MV-4-11 (cell line): ENCODE measurements around the gene MRGPRF.
A peak's percentile ranks its signal among the peaks of the same experiment; 100 is the strongest.

ENCODE experiments used
- DNase-seq: peaks from one replicate; lab custom pipeline; 2025; lab: John Stamatoyannopoulos, UW

The MRGPRF gene

GRCh38 chr11:69050592-69051380, 37.7 kb upstream of the MRGPRF start:
- no peak for DNase-seq

- peak; percentile 43 for DNase-seq
Observed at GRCh38 chr11:69049490-69049867, 36.4 kb upstream of the MRGPRF start.

GRCh38 chr11:69048694-69049489, 35.8 kb upstream of the MRGPRF start, which contains the start of gene TPCN2:
TPCN2 (plus strand) TSS chr11:69048932; CDS start chr11:69048998, 66 bp downstream.
- peak; percentile 94 for DNase-seq

- no peak for DNase-seq
Observed at GRCh38 chr11:69048031-69048693, 35.1 kb upstream of the MRGPRF start.

GRCh38 chr11:69044111-69045013, 31.3 kb upstream of the MRGPRF start:
- peak; percentile 48 for DNase-seq

GRCh38 chr11:69041516-69041915, 28.5 kb upstream of the MRGPRF start:
- DNase-seq: no peak

GRCh38 chr11:69040581-69041260, 27.7 kb upstream of the MRGPRF start:
- DNase-seq: peak; percentile 27

- DNase-seq: no peak
Observed at GRCh38 chr11:69040051-69040450, 27.0 kb upstream of the MRGPRF start.

- no peak for DNase-seq
Observed at GRCh38 chr11:69039501-69039900, 26.5 kb upstream of the MRGPRF start.

GRCh38 chr11:69037544-69037943, 24.5 kb upstream of the MRGPRF start:
- DNase-seq: no peak

GRCh38 chr11:69037074-69037473, 24.0 kb upstream of the MRGPRF start:
- DNase-seq: no peak

GRCh38 chr11:69035946-69036340, 22.9 kb upstream of the MRGPRF start:
- DNase-seq: no peak

- DNase-seq: no peak
Observed at GRCh38 chr11:69035150-69035945, 22.3 kb upstream of the MRGPRF start.

GRCh38 chr11:69034123-69034867, 21.2 kb upstream of the MRGPRF start:
- DNase-seq: no peak

GRCh38 chr11:69033431-69033830, 20.4 kb upstream of the MRGPRF start:
- DNase-seq: no peak

- no peak for DNase-seq
Observed at GRCh38 chr11:69032833-69033232, 19.8 kb upstream of the MRGPRF start.

GRCh38 chr11:69030301-69030700, 17.3 kb upstream of the MRGPRF start:
- DNase-seq: peak; percentile 87

GRCh38 chr11:69027704-69028372, 14.8 kb upstream of the MRGPRF start:
- peak; percentile 78 for DNase-seq

- no peak for DNase-seq
Observed at GRCh38 chr11:69024509-69024908, 11.5 kb upstream of the MRGPRF start.
